NT2/D1 (cell line): ENCODE data around the gene LETM1.

Experiments used
- SUZ12 ChIP-seq: IDR thresholded peaks from 2 replicates; pipeline ENCODE4 v1.6.1; 2011; ENCODE audit not compliant: insufficient read length, insufficient read depth; ENCODE audit errors: extremely low read depth
- YY1 ChIP-seq: IDR thresholded peaks from 2 replicates; pipeline ENCODE4 v1.6.1; 2011; ENCODE audit not compliant: insufficient read length, insufficient read depth

GRCh38 chr4:1882850-1883271 lies 26.9 kb upstream of the LETM1 start:
- TF ChIP-seq SUZ12 (no peak), YY1 (no peak)
